CD4-positive, alpha-beta T cell treated with Interleukin-21 for 1 hour (primary cell): ENCODE data around the gene PCDHA8.
"Not testable (repeated sequence)": the region's sequence is repeated elsewhere in the genome, so short reads cannot be mapped to it uniquely, and the experiment has no call there.

Source experiments
- DNase-seq: peaks from one replicate; pipeline ENCODE4 v3.0.0-alpha.2; 2020

PCDHA8 gene

DNA sequence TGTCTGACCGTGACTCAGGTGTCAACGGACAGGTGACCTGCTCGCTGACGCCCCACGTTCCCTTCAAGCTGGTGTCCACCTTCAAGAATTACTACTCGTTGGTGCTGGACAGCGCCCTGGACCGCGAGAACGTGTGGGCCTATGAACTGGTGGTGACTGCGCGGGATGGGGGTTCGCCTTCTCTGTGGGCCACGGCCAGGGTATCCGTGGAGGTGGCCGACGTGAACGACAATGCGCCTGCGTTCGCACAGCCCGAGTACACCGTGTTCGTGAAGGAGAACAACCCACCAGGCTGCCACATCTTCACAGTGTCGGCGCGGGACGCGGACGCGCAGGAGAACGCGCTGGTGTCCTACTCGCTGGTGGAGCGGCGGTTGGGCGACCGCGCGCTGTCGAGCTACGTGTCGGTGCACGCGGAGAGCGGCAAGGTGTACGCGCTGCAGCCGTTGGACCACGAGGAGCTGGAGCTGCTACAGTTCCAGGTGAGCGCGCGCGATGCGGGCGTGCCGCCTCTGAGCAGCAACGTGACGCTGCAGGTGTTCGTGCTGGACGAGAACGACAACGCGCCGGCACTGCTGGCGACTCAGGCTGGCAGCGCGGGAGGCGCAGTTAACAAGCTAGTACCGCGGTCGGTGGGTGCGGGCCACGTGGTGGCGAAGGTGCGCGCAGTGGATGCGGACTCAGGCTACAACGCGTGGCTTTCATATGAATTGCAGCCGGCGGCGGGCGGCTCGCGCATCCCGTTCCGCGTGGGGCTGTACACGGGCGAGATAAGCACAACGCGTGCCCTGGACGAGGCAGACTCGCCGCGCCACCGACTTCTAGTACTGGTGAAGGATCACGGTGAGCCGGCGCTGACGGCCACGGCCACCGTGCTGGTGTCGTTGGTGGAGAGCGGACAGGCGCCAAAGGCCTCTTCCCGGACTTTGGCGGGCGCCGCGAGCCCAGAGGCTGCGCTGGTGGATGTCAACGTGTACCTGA lies 29.5 kb downstream of the PCDHA8 start:
- no peak for DNase-seq

DNA sequence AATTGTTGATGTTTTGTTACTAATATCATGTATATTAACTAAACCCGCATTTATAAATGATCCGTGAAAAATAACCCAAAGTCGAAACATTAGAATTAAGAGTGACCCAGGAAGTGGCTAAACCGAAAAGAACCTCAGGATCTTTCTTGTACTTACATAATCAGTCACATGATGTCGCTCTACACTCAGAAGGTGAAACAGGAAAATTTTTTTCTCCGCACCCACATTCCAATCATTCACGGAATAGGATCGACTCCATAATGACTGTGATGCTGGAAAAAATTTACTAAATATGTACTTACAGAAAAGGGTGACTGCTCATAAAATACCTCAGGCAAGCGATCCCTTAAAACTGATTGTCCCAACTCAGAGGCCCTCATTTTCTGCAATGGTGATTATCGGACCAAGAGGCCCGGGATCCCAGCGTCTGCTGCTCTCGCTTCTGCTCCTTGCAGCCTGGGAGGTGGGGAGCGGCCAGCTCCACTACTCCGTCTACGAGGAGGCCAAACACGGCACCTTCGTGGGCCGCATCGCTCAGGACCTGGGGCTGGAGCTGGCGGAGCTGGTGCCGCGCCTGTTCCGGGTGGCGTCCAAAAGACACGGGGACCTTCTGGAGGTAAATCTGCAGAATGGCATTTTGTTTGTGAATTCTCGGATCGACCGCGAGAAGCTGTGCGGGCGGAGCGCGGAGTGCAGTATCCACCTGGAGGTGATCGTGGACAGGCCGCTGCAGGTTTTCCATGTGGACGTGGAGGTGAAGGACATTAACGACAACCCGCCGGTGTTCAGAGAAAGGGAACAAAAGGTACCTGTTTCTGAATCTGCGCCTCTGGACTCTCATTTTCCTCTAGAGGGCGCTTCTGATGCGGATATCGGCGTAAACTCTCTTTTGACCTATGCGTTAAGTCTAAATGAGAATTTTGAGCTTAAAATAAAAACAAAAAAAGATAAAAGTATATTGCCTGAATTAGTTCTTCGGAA lies 34.4 kb downstream of the PCDHA8 start, which contains the start of gene PCDHA12:
Gene PCDHA12, plus strand, starts transcription at position 224 of the 981 bp plus-strand sequence. Its CDS starts 165 bp downstream, at position 389.
- DNase-seq: no peak

DNA sequence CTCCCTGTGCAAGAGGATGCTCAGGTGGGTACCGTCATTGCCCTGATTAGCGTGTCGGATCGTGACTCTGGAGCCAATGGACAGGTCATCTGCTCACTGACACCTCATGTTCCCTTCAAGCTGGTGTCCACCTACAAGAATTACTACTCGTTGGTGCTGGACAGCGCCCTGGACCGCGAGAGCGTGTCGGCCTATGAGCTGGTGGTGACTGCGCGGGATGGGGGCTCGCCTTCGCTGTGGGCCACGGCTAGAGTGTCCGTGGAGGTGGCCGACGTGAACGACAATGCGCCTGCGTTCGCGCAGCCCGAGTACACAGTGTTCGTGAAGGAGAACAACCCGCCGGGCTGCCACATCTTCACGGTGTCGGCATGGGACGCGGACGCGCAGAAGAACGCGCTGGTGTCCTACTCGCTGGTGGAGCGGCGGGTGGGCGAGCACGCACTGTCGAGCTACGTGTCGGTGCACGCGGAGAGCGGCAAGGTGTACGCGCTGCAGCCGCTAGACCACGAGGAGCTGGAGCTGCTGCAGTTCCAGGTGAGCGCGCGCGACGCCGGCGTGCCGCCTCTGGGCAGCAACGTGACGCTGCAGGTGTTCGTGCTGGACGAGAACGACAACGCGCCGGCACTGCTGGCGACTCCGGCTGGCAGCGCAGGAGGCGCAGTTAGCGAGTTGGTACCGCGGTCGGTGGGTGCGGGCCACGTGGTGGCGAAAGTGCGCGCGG lies 35.7 kb downstream of the PCDHA8 start:
- not testable (repeated sequence) for DNase-seq

- no peak for DNase-seq
Observed at GRCh38 chr5:140877262-140877581, 36.2 kb downstream of the PCDHA8 start.

GRCh38 chr5:140881889-140882590 lies 41.1 kb downstream of the PCDHA8 start, which contains the start of gene PCDHA13:
Gene PCDHA13, plus strand, starts transcription at chr5:140882124. Its CDS starts 145 bp downstream, at chr5:140882269.
- no peak for DNase-seq

GRCh38 chr5:140882591-140882899 lies 41.6 kb downstream of the PCDHA8 start:
- DNase-seq: no peak

- DNase-seq: no peak
Observed at GRCh38 chr5:140883373-140883772, 42.4 kb downstream of the PCDHA8 start.

DNA sequence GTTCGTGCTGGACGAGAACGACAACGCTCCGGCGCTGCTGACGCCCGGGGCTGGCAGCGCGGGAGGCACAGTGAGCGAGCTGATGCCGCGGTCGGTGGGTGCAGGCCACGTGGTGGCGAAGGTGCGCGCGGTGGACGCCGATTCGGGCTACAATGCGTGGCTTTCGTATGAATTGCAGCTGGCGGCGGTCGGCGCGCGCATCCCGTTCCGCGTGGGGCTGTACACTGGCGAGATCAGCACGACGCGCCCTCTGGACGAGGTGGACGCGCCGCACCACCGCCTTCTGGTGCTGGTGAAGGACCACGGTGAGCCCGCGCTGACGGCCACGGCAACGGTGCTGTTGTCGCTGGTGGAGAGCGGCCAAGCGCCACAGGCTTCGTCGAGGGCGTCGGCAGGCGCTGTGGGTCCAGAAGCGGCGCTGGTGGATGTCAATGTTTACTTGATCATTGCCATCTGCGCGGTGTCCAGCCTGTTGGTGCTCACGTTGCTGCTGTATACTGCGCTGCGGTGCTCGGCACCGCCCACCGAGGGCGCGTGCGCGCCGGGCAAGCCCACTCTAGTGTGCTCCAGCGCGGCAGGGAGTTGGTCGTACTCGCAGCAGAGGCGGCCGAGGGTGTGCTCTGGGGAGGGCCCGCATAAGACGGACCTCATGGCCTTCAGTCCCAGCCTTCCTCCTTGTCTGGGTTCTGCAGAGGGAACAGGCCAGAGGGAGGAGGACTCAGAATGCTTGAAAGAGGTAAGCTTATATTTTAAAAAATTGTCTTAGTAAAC lies 43.1 kb downstream of the PCDHA8 start:
- no peak for DNase-seq
